Mesodermal cell (in vitro differentiated cells): ENCODE results near the gene SNRK.

Experiments
- H3K27ac ChIP-seq: 2 replicates; pipeline ENCODE4 v1.7.0; 2013; ENCODE audit warnings: mild to moderate bottlenecking, low read depth, low read length, moderate library complexity; ENCODE audit not compliant: severe bottlenecking
- H3K36me3 ChIP-seq: 2 replicates; pipeline ENCODE4 v1.7.1; 2013; ENCODE audit warnings: mild to moderate bottlenecking, low read length, moderate library complexity; ENCODE audit not compliant: control insufficient read depth, insufficient read depth
- H3K4me1 ChIP-seq: one replicate; pipeline ENCODE4 v1.7.1; 2013; ENCODE audit warnings: mild to moderate bottlenecking, low read length; ENCODE audit not compliant: insufficient read depth, control insufficient read depth, poor library complexity, severe bottlenecking
- H3K4me3 ChIP-seq: 2 replicates; pipeline ENCODE4 v1.7.0; 2013; ENCODE audit warnings: low read length, control low read depth, mild to moderate bottlenecking; ENCODE audit not compliant: insufficient read depth, poor library complexity, severe bottlenecking; ENCODE audit errors: extremely low read depth
- H3K9me3 ChIP-seq: 2 replicates; pipeline ENCODE4 v1.7.1; 2013; ENCODE audit warnings: mild to moderate bottlenecking, low read length, moderate library complexity; ENCODE audit not compliant: control insufficient read depth
- WGBS, 2 experiments: methylation state at CpG; one replicate each; pipeline ENCODE4 v1.1.5; 2013; ENCODE audit warnings: missing lambda C conversion rate in 2 of 2; ENCODE audit not compliant: insufficient coverage in 2 of 2; 5-methylcytosine and 5-hydroxymethylcytosine counted together

Gene SNRK

GRCh38 chr3:43389388-43390254 lies 103.3 kb downstream of the SNRK start:
- WGBS, 2 experiments, result 80 to 92% methylated on average over 4 to 5 of the region's 10 CpGs

GRCh38 chr3:43390255-43390588 lies 103.9 kb downstream of the SNRK start:
- H3K9me3 ChIP-seq, result peaks cover under 1% of the 10 kb centered on the region
- no peak overlapping the region for H3K4me3 ChIP-seq
- WGBS, 2 experiments, result 100% methylated on average over 1 of the region's 1 CpG; no CpG with 5 or more reads in 1 of the 2 experiments
- peaks cover 4% of the 10 kb centered on the region for H3K4me1 ChIP-seq
- no peaks in the 10 kb centered on the region for H3K36me3 ChIP-seq
- peak overlapping the region; percentile 43 for H3K27ac ChIP-seq

More at GRCh38 chr3:43389388-43390254, 103.3 kb downstream of the SNRK start:
- H3K9me3 ChIP-seq, result peaks cover 4% of the 10 kb centered on the region
- H3K4me1 ChIP-seq, result peaks cover 4% of the 10 kb centered on the region
- no peaks in the 10 kb centered on the region for H3K36me3 ChIP-seq
- H3K27ac ChIP-seq, result peak overlapping the region; percentile 43
- H3K4me3 ChIP-seq, result no peak overlapping the region

DNA sequence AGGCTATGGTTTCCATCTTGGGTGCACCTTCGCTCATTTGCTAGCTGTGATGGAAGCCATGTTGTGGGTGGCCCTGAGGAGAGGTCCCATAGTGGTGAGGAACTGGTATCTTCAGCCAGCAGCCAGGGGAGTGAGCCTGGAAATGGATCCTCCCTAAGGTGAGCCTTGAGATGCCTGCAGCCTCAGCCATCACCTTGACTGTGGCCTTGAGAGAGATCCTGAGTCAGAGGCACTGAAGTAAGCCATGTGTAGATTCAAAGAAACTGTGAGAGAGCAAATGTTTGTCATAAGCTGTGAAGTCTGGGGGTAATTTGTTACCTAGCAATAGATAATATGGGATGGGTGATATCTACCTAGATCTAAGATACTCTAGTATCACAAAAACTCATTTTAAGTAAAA lies 105.3 kb downstream of the SNRK start:
- 29 to 60% methylated on average over 1 of the region's 1 CpG for WGBS, 2 experiments
- Histone ChIP-seq H3K9me3 (no peaks in the 10 kb centered on the region), H3K36me3 (no peaks in the 10 kb centered on the region), H3K4me1 (peaks cover 4% of the 10 kb centered on the region), H3K4me3 (no peak overlapping the region), H3K27ac (no peak overlapping the region)

GRCh38 chr3:43394041-43394554 lies 107.8 kb downstream of the SNRK start:
- Histone ChIP-seq H3K4me3 (no peak overlapping the region), H3K36me3 (peaks cover 5% of the 10 kb centered on the region), H3K27ac (peak overlapping the region; percentile 57), H3K9me3 (no peaks in the 10 kb centered on the region), H3K4me1 (peaks cover 4% of the 10 kb centered on the region)
- WGBS, 2 experiments, result 50 to 53% methylated on average over 1 to 2 of the region's 2 CpGs

DNA sequence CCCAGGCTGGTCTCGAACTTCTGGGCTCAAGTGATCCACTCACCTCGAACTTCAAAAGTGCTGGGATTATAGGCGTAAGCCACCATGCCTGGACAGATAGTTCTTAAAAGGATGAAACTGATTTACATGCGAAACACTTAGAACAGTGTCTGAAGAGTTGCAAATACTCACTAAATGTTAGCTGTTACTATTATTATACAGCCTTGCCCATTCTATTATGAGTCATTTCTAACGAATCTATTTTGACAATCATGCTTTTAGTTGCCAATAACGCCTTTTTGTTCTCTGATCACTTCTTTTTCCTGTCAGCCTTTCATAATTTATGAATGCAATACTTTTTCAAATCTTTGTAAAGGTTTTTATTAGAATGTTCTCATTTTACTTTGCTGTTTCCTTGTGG lies 112.7 kb downstream of the SNRK start:
- no peaks in the 10 kb centered on the region for H3K9me3 ChIP-seq
- WGBS, 2 experiments, result 95 to 100% methylated on average over 3 to 4 of the region's 6 CpGs
- no peak overlapping the region for H3K27ac ChIP-seq
- no peak overlapping the region for H3K4me3 ChIP-seq
- peaks cover 5% of the 10 kb centered on the region for H3K36me3 ChIP-seq
- no peaks in the 10 kb centered on the region for H3K4me1 ChIP-seq

DNA sequence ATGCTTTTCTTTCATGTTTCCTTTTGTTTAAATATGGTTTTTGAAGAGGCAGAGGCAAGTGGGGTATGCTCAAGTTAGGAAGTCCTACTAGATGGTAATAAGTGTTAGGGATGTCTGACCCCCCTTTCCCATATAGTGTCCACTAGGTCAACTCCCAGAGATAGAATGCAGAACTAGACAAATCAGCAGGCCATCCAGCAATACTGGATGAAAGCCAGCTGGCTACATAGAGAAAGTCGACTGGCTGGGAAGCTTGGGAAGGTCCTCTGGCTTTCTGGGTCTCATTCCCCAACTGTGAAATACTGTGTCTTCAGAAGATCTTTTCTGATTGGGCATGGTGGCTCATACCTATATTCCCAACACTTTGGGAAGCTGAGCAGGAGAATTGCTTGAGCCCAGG lies 113.8 kb downstream of the SNRK start:
- 91 to 100% methylated on average over 1 of the region's 1 CpG for WGBS, 2 experiments
- Histone ChIP-seq H3K4me3 (no peak overlapping the region), H3K27ac (no peak overlapping the region), H3K36me3 (peaks cover 5% of the 10 kb centered on the region), H3K9me3 (no peaks in the 10 kb centered on the region), H3K4me1 (no peaks in the 10 kb centered on the region)
